NCI-H524 treated with DMSO at 0.1 percent for 48 hours (cell line): ENCODE measurements around the gene NIBAN1.

ENCODE experiments used
- DNase-seq: peaks from one replicate; lab custom pipeline; 2025; lab: John Stamatoyannopoulos, UW

The NIBAN1 gene

DNA sequence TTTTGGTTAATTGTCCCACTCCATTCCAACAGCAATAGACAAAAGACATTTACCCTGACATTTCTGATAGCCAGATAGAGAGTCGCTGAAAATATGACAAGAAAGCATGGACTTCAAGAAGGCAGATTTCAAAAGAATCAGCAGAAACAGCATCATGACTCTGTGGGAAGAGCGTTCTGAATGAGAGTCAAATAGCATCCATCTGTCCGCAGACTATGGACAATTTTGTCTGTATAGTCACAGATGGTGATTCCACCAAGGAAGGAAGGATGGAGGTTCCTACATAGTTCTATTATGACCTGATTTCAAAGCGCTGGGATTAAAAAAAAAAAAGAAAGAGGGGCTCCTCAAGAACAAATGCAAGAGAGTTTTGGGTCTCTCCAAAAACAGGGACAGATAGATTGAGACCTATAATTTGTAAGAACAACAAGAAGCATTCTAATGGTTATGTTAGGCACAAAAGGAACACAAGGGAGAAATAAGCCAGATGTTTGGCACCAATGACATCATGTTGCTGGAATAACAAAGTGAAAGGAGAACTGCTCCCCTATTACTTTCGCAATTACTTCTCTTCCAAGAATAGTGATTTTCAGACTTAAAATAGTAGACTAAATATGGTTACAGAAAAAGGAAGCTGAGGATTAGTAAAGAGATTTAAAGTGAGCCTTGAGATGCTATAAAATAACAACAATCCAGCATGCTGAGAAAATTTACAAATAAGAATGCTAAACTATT lies 28.5 kb downstream of the NIBAN1 start:
- DNase-seq = no peak

GRCh38 chr1:184945029-184945428 lies 29.3 kb downstream of the NIBAN1 start:
- DNase-seq = no peak

DNA sequence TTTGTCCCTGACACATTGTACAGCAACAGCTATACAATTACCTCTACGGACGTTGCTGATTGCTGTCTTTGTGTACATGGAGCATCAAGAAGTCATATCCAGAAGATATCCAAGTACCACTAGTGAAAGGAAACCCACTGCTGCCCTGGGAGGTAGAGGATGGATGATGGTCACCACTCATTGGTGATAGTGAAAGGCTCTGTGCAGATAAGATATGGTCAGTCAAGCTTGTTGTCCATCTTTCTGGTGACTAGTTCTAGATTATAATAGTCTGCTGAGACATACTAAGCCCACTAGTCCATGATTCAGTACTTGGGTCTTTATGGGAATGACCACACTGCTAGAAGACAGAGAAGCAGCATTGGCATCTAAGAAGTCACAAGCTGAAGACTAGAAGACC lies 30.3 kb downstream of the NIBAN1 start:
- no peak for DNase-seq

DNA sequence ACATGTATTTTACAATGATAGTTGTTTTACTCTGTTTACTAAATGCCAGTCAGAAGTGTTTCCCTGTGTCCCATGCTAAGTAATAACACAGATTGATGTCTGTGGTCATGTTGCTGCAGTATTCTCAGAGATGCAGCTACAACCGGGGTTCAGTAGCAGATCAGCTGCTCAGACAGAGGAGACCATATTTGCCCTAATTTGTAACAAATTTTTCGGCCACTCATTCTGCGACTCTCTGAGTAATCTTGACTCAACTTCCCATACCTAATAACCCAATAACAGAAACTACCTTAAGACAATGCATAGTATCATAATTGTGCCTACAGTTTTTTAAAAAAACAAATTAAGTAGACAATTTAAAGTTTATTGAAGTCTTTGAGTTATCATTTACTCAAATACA lies 32.6 kb downstream of the NIBAN1 start:
- no peak for DNase-seq

GRCh38 chr1:184941410-184941733 lies 32.9 kb downstream of the NIBAN1 start:
- DNase-seq = no peak

DNA sequence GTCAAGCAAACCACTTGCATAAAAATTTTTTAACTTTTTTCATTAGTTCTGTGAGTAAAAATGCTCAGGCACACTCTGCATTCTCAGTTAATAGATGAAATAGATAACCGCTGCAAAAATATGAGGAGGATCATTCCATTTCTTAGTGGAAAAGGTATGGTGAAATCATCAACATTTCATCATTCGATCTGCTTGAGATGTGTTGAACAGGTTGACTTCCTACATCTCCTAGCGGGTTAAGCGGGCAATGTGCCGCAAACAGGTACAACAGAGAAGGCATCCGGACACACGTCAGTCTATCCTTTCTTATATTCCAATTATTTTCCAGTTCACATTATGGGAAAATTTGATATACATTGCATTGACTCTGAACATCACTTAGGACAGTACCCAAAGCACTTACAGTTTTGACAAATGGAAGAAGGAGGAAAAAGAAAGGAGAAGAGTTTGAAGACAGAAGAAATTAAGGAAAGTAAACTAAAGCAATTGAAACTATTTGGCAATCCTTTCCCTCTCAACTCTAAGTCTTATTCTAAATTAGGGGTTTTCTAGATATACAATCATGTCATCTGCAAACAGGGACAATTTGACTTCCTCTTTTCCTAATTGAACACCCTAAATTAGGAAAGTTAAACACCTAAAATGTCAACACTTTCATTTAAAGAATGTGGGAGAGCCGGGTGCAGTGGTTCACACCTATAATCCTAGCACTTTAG lies 33.5 kb downstream of the NIBAN1 start:
- no peak for DNase-seq

DNA sequence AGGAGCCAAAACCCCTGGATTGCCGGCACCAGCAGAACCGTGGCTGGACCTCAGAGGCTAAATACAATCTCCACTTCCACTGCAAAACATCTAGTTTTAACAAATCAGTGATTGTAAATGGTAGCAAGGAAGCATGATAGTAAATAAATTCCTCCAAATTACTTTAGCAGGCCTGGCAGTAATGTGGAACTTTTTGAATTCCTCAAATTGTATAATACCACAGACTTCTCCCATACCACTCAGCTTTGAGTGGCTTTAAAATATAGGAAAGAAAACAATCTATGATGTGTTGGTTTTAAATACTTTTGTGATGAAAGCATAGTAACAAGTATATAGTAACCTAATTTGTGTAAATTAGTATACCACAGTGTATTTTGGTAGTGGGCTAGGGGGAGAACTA lies 34.1 kb downstream of the NIBAN1 start:
- DNase-seq = no peak

DNA sequence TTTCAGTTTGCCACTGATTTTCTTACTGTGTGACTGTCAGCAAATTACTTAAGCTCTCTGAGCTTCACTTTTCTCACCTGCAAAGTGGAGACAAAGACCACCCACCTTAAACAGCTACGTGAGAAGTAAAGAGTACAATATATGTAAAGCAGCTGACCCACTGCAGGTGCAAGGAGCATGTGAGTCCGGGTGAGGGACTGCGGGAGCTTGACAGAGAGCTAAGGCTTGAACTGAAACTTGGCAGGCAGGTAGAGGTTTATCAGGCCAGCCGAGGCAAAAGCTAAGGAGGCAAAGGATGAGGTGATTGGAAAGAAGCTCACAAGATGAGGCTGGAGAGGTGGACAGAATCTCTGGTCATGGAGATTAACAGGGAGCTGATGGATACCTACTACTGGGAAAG lies 36.6 kb downstream of the NIBAN1 start:
- DNase-seq = no peak

DNA sequence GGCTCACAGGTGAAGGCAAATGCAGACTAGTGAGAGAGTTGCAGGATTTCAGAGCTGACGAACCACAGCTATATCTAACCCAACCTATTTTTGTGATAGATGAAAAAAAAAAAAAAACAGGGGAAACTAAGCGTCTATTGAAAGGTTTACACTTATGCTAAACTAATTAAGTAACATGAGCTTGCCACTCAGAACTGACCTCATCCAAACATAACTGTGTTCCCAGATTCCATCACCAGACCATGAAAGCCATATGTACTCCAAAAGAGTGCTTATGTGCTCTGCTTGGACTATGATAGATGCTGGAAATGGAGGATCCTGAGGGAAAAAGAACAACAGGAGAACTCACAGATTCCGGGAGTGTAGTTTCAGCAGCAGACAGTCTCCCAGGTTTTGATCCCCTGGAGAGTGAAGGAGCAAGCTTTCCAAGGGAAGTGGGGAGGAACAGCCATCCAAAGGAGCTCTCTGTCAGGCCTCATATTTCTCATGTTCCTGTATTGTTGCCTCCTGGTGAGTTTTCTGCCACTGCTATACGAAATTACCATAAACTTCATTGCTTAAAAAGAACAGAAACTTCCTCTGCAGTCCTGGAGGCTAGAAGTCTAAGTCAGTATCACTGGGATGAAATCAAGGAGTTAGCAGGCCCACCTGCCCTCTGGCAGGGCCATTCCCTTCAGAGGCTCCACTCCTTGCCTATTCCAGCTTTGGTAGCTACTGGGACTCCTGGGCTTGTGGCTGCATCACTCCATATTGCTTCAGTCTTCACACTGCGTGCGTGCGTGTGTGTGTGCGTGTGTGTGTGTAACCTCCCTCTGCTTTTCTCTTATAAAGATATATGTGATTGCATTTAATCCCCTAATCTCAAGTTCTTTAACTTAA lies 38.1 kb downstream of the NIBAN1 start:
- DNase-seq = no peak

- no peak for DNase-seq
These were observed 40.4 kb downstream of the NIBAN1 start for GRCh38 chr1:184933944-184934343.

GRCh38 chr1:184932319-184932718 lies 42.0 kb downstream of the NIBAN1 start:
- no peak for DNase-seq

DNA sequence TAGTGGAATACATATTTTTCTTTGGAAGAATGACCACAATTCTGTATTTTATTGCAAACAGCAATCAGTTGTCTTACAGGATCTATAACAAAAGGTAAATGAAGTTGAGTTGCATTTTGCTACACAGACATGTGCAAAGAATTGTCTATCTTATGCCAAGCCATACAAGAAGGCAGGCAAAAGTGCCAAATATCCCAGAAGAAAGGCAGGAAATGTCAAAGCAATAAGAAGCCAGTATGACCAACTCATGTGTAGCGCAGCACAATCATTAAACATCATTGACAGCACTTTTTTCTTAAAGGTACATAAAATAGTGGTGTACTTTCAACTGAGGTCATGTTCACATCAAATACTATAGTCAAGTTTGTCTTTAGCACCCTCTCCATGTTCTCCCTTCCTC lies 42.7 kb downstream of the NIBAN1 start:
- no peak for DNase-seq

DNA sequence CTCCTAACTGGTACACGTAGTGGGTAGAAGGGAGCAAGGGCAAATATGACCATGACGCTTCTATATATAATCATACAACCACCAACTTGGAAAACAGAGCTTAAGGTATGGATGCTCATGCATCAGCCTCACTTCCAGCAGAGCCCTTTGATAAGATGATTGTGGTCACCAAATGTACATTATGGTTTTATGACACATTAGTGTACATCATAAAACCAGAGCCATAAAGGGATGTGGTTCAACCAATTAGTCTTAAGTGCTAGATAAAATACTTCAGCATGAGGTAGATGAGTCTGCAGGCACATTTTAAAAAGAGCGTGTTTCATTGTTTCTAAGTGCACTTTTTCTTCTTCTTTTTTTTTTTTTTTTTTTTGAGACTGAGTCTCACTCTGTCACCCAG lies 43.7 kb downstream of the NIBAN1 start:
- DNase-seq = no peak

GRCh38 chr1:184930232-184930631 lies 44.1 kb downstream of the NIBAN1 start:
- DNase-seq = no peak

- no peak for DNase-seq
These were observed 44.6 kb downstream of the NIBAN1 start for GRCh38 chr1:184929711-184930202.

DNA sequence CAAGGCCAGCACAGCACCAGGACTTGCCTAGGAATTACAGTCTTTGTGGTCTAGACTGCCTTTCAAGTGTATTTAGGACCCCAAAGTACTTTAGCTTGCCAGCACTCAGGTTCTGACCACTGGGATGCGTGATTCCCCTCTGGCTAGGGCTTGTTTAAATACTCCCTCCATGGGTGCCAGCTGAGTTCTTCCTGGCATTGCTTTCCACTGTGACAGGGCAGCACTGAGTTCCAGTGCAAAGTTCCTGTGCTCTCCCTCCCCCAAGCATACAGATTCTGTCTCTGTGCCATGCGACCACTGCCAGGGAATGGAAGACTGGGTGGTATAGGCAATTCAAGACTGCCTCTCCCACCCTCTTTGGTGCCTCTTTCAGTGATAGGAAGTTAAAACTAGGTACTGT lies 45.9 kb downstream of the NIBAN1 start:
- DNase-seq = no peak
